ENCODE measurements around the gene ARHGEF4.

ARHGEF4 gene

GRCh38 chr2:130837811-130838565 lies 1.3 kb downstream of the ARHGEF4 start:
- DNase-seq: no peak

- no peak for DNase-seq
These were observed 2.5 kb downstream of the ARHGEF4 start for GRCh38 chr2:130839011-130839780.

GRCh38 chr2:130840506-130840905 lies 3.8 kb downstream of the ARHGEF4 start:
- no peak for DNase-seq

- no peak for DNase-seq
These were observed 5.1 kb downstream of the ARHGEF4 start for GRCh38 chr2:130841741-130842365.

GRCh38 chr2:130842770-130843169 lies 6.1 kb downstream of the ARHGEF4 start:
- no peak for DNase-seq

GRCh38 chr2:130843321-130843985 lies 6.7 kb downstream of the ARHGEF4 start:
- no peak for DNase-seq

GRCh38 chr2:130844161-130844560 lies 7.4 kb downstream of the ARHGEF4 start:
- DNase-seq: no peak

GRCh38 chr2:130845505-130846085 lies 8.9 kb downstream of the ARHGEF4 start:
- no peak for DNase-seq

- no peak for DNase-seq
These were observed 9.5 kb downstream of the ARHGEF4 start for GRCh38 chr2:130846233-130846632.

- no peak for DNase-seq
These were observed 10.1 kb downstream of the ARHGEF4 start for GRCh38 chr2:130846686-130847375.

- DNase-seq: no peak
These were observed 11.2 kb downstream of the ARHGEF4 start for GRCh38 chr2:130847776-130848525.

- no peak for DNase-seq
These were observed 12.0 kb downstream of the ARHGEF4 start for GRCh38 chr2:130848526-130849210.

GRCh38 chr2:130849896-130850787 lies 13.4 kb downstream of the ARHGEF4 start:
- DNase-seq: no peak

GRCh38 chr2:130850788-130851623 lies 14.3 kb downstream of the ARHGEF4 start:
- no peak for DNase-seq

- no peak for DNase-seq
These were observed 15.1 kb downstream of the ARHGEF4 start for GRCh38 chr2:130851624-130852382.

- no peak for DNase-seq
These were observed 15.9 kb downstream of the ARHGEF4 start for GRCh38 chr2:130852521-130853115.

GRCh38 chr2:130853391-130853790 lies 16.7 kb downstream of the ARHGEF4 start:
- DNase-seq: no peak

- DNase-seq: no peak
These were observed 17.6 kb downstream of the ARHGEF4 start for GRCh38 chr2:130854301-130854700.
